Ishikawa (cell line): ENCODE results near the gene NFE2L3.

Source experiments
- CEBPB ChIP-seq: IDR thresholded peaks from 2 replicates; pipeline ENCODE4 v1.6.1; 2012
- CREB1 ChIP-seq: IDR thresholded peaks from 2 replicates; pipeline ENCODE4 v1.6.1; 2012; ENCODE audit warnings: low read depth
- EGR1 ChIP-seq: IDR thresholded peaks from 2 replicates; pipeline ENCODE4 v1.6.1; 2012
- EP300 ChIP-seq: IDR thresholded peaks from 2 replicates; pipeline ENCODE4 v1.6.1; 2012; ENCODE audit warnings: borderline replicate concordance
- FOXM1 ChIP-seq: IDR thresholded peaks from 2 replicates; pipeline ENCODE4 v1.6.1; 2012; ENCODE audit warnings: low read depth, borderline replicate concordance
- MAX ChIP-seq: IDR thresholded peaks from 2 replicates; pipeline ENCODE4 v1.6.1; 2012
- NFIC ChIP-seq: IDR thresholded peaks from 2 replicates; pipeline ENCODE4 v1.6.1; 2012
- RAD21 ChIP-seq: IDR thresholded peaks from 2 replicates; pipeline ENCODE4 v1.6.1; 2012; ENCODE audit warnings: low read depth
- REST ChIP-seq: IDR thresholded peaks from 2 replicates; pipeline ENCODE4 v1.6.1; 2012; ENCODE audit warnings: low read depth, mild to moderate bottlenecking
- TAF1 ChIP-seq: IDR thresholded peaks from 2 replicates; pipeline ENCODE4 v1.6.1; 2012; ENCODE audit warnings: low read depth, mild to moderate bottlenecking
- TCF12 ChIP-seq: IDR thresholded peaks from 2 replicates; pipeline ENCODE4 v1.6.1; 2012; ENCODE audit warnings: low read depth
- TEAD4 ChIP-seq: IDR thresholded peaks from 2 replicates; pipeline ENCODE4 v1.6.1; 2012
- USF1 ChIP-seq: IDR thresholded peaks from 2 replicates; pipeline ENCODE4 v1.6.1; 2012
- YY1 ChIP-seq: IDR thresholded peaks from 2 replicates; pipeline ENCODE4 v1.6.1; 2012; ENCODE audit warnings: low read depth
- ZBTB7A ChIP-seq: IDR thresholded peaks from 2 replicates; pipeline ENCODE4 v1.6.1; 2012; ENCODE audit warnings: low read depth

NFE2L3 gene

GRCh38 chr7:26187380-26188205, 35.6 kb downstream of the NFE2L3 start:
- TF ChIP-seq MAX (no peak), YY1 (no peak), CEBPB (0 out of 2 replicates have a peak, but pooled peaks have one; percentile 24)

- TF ChIP-seq RAD21 (no peak), FOXM1 (no peak), TEAD4 (no peak), TAF1 (no peak), REST (no peak), EGR1 (no peak), CEBPB (no peak), NFIC (no peak), YY1 (no peak), ZBTB7A (no peak), CREB1 (no peak)
Observed at GRCh38 chr7:26188206-26188956, 36.4 kb downstream of the NFE2L3 start.

GRCh38 chr7:26188957-26189541, 37.1 kb downstream of the NFE2L3 start:
- TF ChIP-seq USF1 = no peak
- peak; percentile 46; the same call in 1 of the 2 replicates for TF ChIP-seq CEBPB
- no peak for TF ChIP-seq TCF12
- no peak for TF ChIP-seq FOXM1
- TF ChIP-seq REST = no peak
- no peak for TF ChIP-seq MAX
- no peak for TF ChIP-seq NFIC
- TF ChIP-seq YY1 = no peak

GRCh38 chr7:26189697-26190096, 37.7 kb downstream of the NFE2L3 start:
- TF ChIP-seq TAF1 = no peak
- no peak for TF ChIP-seq YY1
- TF ChIP-seq MAX = no peak
- no peak for TF ChIP-seq TCF12
- no peak for TF ChIP-seq CEBPB
- TF ChIP-seq ZBTB7A = no peak
- TF ChIP-seq CREB1 = no peak
- no peak for TF ChIP-seq EP300
- TF ChIP-seq EGR1 = no peak
- TF ChIP-seq NFIC = no peak
- TF ChIP-seq FOXM1 = no peak
- TF ChIP-seq RAD21 = no peak

- no peak for TF ChIP-seq EGR1
- no peak for TF ChIP-seq EP300
- no peak for TF ChIP-seq ZBTB7A
- TF ChIP-seq USF1 = no peak
- no peak for TF ChIP-seq NFIC
Observed at GRCh38 chr7:26190417-26190869, 38.4 kb downstream of the NFE2L3 start.
